ENCODE measurements around the gene MAML3. TPM values are rescaled to one million over a fixed set of nuclear protein-coding genes. Genes with fewer than 3 reads are reported as not detected.

MAML3 gene
- total RNA-seq, 1 donor from 2014 or later, result 2.7 TPM

DNA sequence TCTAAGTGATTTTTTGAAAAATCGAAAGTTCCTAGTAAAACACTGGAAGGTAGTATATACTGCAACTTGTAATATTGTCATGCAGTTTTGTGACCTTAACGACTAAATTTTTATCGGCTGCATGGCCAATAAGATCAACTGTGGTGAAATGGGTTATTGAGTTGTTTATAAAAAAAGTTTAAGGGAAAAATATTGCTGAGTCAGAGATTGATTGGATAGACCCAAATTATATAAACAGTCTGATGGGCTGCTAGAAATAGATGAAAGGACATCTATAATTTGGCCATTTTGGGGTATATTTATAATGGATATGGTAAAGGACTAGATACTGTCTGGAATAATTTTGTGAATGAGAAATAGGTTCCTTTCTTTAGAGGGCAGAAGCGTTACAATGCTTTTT lies 432.2 kb downstream of the MAML3 start:
- Histone ChIP-seq H3K27me3 (ENCODE audit: control insufficient read depth, insufficient read depth, low read length) (no peaks in the 10 kb centered on the region), H3K4me3 (ENCODE audit: low read depth, low read length) (no peak overlapping the region), H3K36me3 (ENCODE audit: control insufficient read depth, insufficient read depth, low read length) (no peaks in the 10 kb centered on the region)
- TF ChIP-seq, protein P1, sequence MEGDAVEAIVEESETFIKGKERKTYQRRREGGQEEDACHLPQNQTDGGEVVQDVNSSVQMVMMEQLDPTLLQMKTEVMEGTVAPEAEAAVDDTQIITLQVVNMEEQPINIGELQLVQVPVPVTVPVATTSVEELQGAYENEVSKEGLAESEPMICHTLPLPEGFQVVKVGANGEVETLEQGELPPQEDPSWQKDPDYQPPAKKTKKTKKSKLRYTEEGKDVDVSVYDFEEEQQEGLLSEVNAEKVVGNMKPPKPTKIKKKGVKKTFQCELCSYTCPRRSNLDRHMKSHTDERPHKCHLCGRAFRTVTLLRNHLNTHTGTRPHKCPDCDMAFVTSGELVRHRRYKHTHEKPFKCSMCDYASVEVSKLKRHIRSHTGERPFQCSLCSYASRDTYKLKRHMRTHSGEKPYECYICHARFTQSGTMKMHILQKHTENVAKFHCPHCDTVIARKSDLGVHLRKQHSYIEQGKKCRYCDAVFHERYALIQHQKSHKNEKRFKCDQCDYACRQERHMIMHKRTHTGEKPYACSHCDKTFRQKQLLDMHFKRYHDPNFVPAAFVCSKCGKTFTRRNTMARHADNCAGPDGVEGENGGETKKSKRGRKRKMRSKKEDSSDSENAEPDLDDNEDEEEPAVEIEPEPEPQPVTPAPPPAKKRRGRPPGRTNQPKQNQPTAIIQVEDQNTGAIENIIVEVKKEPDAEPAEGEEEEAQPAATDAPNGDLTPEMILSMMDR (IDR thresholded peaks at IDR 0.05; ENCODE audit: insufficient read depth, low read length, poor library complexity, severe bottlenecking), result no peak
- DNase-seq (ENCODE audit: low read depth), result no peak

DNA sequence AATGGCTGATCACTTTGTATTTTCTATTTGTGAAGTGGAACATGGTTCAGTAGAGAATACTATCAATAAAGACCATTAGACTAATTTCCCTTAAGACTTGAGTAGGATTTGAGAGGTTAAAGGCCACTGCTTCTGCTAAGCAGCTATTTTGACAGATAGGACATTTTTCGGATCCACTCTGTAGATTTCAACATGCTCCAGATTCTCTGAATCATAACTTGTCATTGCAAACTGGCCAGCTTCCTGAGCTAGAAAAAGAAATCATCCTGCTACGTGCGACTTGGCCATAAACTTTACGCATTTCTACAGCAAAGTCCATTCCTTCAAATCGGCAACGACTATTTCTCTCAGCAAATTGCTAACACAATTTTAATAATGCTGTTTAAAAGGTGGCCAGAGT lies 433.2 kb downstream of the MAML3 start:
- Histone ChIP-seq H3K36me3 (ENCODE audit: control insufficient read depth, insufficient read depth, low read length) (no peaks in the 10 kb centered on the region), H3K4me3 (ENCODE audit: low read depth, low read length) (no peak overlapping the region), H3K27me3 (ENCODE audit: control insufficient read depth, insufficient read depth, low read length) (no peaks in the 10 kb centered on the region)
- TF ChIP-seq, protein P1 (IDR thresholded peaks at IDR 0.05; ENCODE audit: insufficient read depth, low read length, poor library complexity, severe bottlenecking), result no peak
- DNase-seq (ENCODE audit: low read depth), result no peak

DNA sequence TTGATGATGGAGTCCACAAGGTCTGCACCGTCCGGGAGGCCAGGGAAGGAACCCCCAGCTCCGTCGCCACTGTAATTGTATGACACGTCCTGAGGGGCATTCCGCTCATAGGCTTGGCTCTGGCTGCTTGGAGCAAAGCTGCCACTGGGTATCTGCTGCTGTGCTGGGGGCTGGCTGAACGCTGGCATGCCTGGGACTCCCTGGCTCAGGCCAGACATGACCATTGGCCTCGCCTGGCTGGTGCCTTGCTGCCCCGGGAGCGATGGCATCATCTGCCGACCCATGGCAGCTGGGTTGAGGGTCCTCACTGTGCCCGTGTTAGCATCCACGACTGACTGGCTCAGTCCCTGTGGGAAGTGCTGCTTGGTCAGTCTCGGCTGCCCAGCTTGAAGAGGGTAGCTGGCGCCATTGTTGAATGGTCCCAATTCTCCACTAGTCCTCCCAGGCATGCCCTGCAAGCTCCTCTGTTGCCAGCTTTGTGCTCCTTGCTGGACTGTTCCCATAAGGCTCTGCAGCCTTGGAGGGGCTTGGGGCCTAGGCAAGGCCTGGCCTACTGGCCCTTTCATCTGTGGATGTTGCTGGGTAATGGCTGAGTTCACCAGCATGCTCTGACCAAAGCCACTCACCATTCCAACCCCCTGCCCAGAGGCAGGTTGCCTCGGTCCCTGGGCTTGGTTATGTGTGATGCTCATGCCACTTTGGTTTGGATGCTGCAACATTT lies 434.4 kb downstream of the MAML3 start:
- Histone ChIP-seq H3K4me3 (ENCODE audit: low read depth, low read length) (no peak overlapping the region), H3K27me3 (ENCODE audit: control insufficient read depth, insufficient read depth, low read length) (no peaks in the 10 kb centered on the region), H3K36me3 (ENCODE audit: control insufficient read depth, insufficient read depth, low read length) (no peaks in the 10 kb centered on the region)
- TF ChIP-seq, protein P1 (IDR thresholded peaks at IDR 0.05; ENCODE audit: insufficient read depth, low read length, poor library complexity, severe bottlenecking), result no peak
- no peak for DNase-seq (ENCODE audit: low read depth)

DNA sequence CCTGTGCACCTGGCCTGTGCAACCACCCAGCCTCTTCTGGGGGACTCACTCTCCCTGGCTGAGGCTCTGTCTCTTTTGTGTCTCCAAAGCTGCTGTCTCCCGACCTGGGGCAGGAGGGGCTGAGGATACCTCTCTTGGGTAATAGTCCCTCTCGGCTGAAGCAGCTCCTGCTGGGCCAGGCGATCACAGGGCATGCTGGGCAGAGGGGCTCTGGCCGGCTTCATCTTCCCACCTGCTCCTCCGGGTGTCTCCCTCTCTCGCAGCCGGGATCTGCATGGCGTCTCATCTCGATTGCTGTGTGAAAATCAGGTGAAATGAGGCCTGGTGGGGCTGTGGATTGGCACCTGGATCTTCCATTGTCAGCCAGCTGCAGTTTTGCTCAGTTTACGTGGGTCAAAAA lies 435.2 kb downstream of the MAML3 start:
- no peak for DNase-seq (ENCODE audit: low read depth)
- Histone ChIP-seq H3K36me3 (ENCODE audit: control insufficient read depth, insufficient read depth, low read length) (no peaks in the 10 kb centered on the region), H3K27me3 (ENCODE audit: control insufficient read depth, insufficient read depth, low read length) (no peaks in the 10 kb centered on the region), H3K4me3 (ENCODE audit: low read depth, low read length) (no peak overlapping the region)
- TF ChIP-seq, protein P1 (IDR thresholded peaks at IDR 0.05; ENCODE audit: insufficient read depth, low read length, poor library complexity, severe bottlenecking), result no peak

DNA sequence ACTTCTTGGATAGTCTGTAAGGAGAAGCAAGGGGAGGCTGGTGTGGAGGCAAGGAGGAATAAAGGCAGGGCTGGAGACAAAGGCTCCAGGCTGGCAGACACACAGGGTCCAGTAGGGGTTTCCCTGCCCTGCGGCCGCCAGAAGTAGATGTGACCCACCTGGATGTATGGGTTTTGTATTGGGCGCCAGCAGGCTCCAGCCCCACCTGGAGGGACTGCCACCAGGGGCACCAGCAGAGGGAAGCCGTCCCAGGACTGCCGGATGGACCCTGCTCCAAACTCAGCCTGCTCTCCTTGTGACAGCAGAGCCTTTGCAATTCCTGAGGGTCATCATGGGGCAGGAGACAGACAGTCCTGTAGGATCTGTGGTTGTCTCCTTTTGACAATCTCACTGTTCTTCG lies 435.6 kb downstream of the MAML3 start:
- no peak overlapping the region for H3K4me3 ChIP-seq (ENCODE audit: low read depth, low read length)
- no peaks in the 10 kb centered on the region for H3K36me3 ChIP-seq (ENCODE audit: control insufficient read depth, insufficient read depth, low read length)
- TF ChIP-seq, protein P1 (IDR thresholded peaks at IDR 0.05; ENCODE audit: insufficient read depth, low read length, poor library complexity, severe bottlenecking), result no peak
- DNase-seq (ENCODE audit: low read depth), result no peak
- no peaks in the 10 kb centered on the region for H3K27me3 ChIP-seq (ENCODE audit: control insufficient read depth, insufficient read depth, low read length)

Measured in kidney epithelial cell (primary cell).